Measurements from ENCODE around the gene OVCA2.
A peak's percentile ranks its signal among the peaks of the same experiment; 100 is the strongest.

Gene OVCA2

GRCh38 chr17:2065949-2066400, 24.2 kb downstream of the OVCA2 start:
- DNase-seq (ENCODE audit: low read depth in 2 of 2), result no peak

GRCh38 chr17:2067048-2067561, 25.3 kb downstream of the OVCA2 start:
- no peak for DNase-seq (ENCODE audit: low read depth in 2 of 2)

- no peak for DNase-seq (ENCODE audit: low read depth in 2 of 2)
Observed at GRCh38 chr17:2067608-2068024, 25.8 kb downstream of the OVCA2 start.

- DNase-seq (ENCODE audit: low read depth in 2 of 2), result no peak
Observed at GRCh38 chr17:2068031-2068518, 26.3 kb downstream of the OVCA2 start.

- no peak for DNase-seq (ENCODE audit: low read depth in 2 of 2)
Observed at GRCh38 chr17:2068519-2069051, 26.8 kb downstream of the OVCA2 start.

GRCh38 chr17:2070241-2071023, 28.6 kb downstream of the OVCA2 start:
- DNase-seq (ENCODE audit: low read depth in 2 of 2), result no peak

- DNase-seq (ENCODE audit: low read depth in 2 of 2), result no peak
Observed at GRCh38 chr17:2071024-2071385, 29.2 kb downstream of the OVCA2 start.

GRCh38 chr17:2071455-2072281, 29.8 kb downstream of the OVCA2 start:
- DNase-seq (ENCODE audit: low read depth in 2 of 2), result no peak

- no peak for DNase-seq (ENCODE audit: low read depth in 2 of 2)
Observed at GRCh38 chr17:2074919-2075318, 33.1 kb downstream of the OVCA2 start.

GRCh38 chr17:2075336-2076086, 33.7 kb downstream of the OVCA2 start:
- no peak for DNase-seq (ENCODE audit: low read depth in 2 of 2)

- no peak for DNase-seq (ENCODE audit: low read depth in 2 of 2)
Observed at GRCh38 chr17:2076087-2076984, 34.5 kb downstream of the OVCA2 start.

GRCh38 chr17:2077040-2077439, 35.2 kb downstream of the OVCA2 start:
- DNase-seq (ENCODE audit: low read depth in 2 of 2), result no peak

- DNase-seq (ENCODE audit: low read depth in 2 of 2), result no peak
Observed at GRCh38 chr17:2081564-2081963, 39.7 kb downstream of the OVCA2 start.

GRCh38 chr17:2082003-2082781, 40.4 kb downstream of the OVCA2 start:
- DNase-seq (ENCODE audit: low read depth in 2 of 2), result no peak

- DNase-seq (ENCODE audit: low read depth in 2 of 2), result no peak
Observed at GRCh38 chr17:2083613-2084035, 41.8 kb downstream of the OVCA2 start.

- DNase-seq (ENCODE audit: low read depth in 2 of 2), result no peak
Observed at GRCh38 chr17:2084036-2084765, 42.4 kb downstream of the OVCA2 start.

- DNase-seq (ENCODE audit: low read depth in 2 of 2), result peak; percentile 86 to 87
Observed at GRCh38 chr17:2084766-2085647, 43.2 kb downstream of the OVCA2 start.

GRCh38 chr17:2085648-2085949, 43.8 kb downstream of the OVCA2 start:
- DNase-seq (ENCODE audit: low read depth in 2 of 2), result no peak
